DLD1 (cell line): ENCODE measurements around the gene LSAMP.

Source experiments
- in situ Hi-C: cut with HindIII; loops from 2 replicates; pipeline ENCODE4 v1.10.0; 2017; ENCODE audit warnings: low sequenced_read_pairs

Gene LSAMP

DNA sequence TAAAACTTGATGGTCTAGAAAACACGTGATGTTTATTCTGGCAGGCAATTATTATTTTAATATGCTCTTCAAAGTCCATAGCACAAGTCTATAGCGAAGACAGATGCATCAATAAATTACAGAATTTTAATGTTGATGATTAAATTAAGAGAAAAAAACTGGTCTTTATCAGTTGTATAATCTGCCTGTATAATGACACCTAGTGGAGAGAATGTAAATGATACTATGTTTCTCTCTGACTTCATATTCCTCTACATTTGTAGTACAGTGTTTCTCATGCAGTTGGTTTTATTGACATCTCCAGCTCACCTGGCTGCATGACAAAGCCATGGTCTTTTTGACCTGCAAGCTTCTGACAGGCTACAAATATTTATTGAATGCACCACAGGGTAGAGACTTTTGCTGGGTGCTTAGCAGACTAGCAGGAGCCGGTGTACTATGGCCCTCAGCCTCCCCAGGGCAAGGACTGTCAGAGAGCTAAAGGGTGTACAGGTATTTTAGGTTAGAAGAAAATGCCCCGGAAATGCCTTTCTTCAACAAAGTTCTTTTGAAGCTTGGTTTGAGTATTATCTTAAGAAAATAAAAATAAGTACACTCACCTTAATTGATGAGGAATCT lies 532.1 kb downstream of the LSAMP start:
- in situ Hi-C loops = no loop called here

DNA sequence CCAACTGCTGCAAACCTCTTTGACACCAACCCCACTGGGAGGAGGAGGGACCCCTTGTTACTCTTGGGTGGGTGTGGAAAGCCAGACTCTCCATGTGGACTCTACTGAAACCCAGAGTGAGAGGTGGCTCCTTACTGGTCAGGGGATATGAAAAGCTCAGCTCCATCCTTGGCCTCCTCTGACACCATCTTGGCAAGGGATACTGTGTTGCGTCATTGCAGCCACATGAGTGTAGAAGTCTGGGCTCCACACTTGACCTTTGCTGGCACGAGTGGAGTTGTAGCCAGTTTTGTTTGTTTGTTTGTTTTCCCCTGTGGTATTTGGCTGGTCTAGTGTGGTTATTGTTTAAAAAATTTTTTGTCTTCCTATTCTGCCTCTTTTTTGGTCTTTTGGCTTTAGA lies 532.9 kb downstream of the LSAMP start:
- in situ Hi-C loops = no loop called here

DNA sequence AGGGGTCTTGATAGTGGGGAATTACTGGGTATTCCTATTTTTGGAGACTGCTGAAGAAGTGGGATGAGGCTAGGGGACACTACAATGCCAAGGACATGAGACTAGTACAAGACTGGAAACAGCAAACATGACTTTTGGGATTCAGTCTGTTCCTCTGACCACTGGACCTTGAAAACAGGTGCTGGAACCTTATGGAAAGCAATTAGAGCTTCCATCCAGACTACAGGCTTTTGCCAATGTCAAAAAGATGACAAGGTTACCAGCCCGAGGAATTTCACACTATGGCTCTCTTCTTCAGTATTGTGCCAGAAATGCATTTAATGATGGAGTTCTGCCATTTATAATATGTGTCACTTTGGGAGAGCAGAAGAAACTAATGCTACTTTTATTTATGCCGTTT lies 539.4 kb downstream of the LSAMP start:
- in situ Hi-C loops = no loop called here

DNA sequence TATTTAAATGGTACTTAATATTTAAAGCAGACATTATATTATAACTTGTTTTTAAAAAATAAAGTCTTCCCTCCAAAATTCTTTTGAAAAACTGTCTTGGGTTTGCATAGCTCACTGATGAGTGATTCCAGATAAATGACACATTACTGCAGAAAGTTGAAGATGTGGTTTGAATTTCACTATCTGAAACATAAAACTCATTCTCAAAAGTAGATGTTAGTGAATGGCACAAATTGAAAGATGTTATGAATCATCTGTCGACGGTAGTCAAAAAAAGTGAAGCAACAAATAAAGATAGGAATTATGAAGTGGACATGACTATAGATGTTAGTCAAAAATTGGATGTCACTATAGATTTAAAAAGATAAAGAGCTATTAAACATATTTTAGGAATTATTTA lies 541.4 kb downstream of the LSAMP start:
- in situ Hi-C loops = no loop called here

DNA sequence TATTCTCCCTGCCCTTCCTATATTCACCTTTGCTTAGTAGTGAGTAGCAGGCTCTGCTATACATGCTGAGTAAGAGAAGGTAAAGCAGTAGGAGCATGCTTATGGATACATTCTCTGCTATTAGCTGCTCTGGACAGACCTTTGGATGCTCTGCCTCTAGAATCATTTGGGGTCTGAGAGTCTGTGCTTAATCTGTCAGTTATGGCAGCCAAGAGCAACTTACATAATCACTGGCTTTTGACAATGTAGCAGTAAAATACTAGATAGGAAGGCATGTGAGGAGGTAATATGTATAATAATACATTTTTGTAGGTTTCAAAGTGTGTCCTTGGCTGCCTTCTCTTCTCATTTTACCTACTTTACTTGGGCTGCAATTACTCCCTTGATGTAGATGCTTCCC lies 544.3 kb downstream of the LSAMP start:
- in situ Hi-C loops = no loop called here

DNA sequence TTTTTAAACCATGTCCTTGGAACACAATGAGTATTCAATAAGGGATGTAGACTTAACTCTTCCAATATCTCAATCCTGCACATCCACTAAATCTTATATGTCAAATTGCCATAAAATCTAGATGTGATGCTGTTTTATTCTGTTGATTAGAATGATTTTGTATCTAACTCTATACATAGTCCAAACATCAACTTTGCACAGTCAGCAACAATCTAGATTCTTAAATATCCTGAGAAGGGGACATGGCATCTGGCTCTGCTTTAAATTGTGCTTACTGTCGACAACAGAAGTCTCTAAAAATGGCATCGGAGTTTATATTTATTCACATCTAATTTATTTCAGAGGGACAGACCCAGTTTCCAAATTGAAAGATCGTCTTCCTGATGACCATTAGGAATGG lies 545.8 kb downstream of the LSAMP start:
- in situ Hi-C loops = no loop called here

DNA sequence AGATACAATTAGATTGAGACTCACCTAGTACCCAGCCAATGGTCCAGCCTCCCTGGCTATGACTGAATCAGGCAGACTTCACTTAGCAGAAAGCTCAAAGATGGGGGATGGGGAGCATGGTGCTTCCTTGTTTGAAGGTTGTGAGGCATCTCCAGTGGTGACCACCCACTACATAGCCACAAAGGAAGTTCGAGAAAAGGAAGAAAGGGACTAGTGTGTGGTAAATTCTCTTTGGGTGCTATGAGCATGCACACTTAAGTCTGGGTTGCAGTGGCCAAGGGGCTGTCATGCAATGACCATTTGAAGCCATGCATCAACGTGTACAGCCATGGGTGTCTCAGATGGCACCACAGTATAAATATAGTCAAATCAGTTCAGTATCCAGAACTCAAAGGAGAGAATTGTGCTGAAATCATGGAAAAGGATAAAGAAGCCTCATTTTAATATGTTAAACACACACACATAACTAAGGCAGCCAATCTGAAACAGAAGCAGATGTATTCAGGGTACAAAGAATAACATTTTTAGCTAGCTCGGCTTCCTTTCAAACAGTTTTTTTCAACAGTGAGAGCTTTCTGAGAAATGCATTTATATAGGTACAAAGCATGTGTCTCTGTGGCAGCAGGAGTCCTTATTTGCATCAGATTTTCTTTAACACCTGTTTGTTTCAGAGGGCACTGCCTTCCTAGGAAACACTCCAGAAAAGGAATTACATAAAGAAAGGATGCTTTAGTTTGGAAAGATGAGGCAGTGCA lies 546.5 kb downstream of the LSAMP start:
- in situ Hi-C loops = no loop called here

DNA sequence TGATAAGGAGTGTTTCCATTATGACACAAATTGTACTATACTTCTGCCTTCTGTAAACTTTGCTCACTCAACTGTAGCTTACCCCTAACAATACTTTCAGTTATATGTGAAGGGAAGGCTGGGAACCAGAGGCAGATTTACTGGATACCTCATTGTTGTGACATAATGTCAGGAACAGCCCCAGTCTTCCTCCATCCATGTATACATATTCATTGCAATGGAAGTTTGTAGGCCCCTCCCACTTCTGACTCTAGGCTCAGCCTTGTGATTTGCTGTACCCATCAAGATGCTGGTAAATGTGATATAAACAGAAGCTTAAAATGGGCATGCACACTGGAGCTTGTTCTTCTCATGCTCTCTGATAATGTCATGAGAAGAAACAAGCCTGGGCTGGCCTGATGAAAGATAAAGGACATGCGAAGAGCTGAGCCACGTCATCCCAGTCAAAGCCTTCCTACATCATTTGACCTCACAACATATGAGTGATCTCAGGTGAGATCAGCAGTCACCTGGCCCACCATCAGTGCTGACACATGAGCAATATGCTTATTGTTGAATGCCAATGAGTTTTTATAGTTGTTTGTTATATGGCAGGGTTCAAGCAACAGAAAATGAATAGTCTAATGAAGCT lies 554.2 kb downstream of the LSAMP start:
- in situ Hi-C loops = no loop called here

DNA sequence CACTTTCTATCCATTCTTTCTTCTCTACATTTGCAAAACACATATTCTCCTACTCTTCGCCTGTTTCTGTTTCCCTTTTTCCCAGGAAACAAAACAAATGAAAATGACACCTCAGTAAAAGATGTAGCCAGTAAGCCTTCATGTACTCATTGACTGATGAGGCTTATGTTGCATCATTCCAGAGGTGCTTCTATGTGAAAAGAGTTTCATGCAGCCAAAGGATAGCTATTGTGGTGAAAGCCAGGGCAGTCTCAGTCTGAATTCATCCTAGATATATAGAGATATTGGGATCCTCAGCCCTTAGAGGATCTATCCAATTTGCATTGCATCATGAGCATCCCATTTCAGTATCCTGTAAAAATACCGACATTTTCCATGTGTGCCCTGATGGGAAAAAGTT lies 554.7 kb downstream of the LSAMP start:
- in situ Hi-C loops = no loop called here

DNA sequence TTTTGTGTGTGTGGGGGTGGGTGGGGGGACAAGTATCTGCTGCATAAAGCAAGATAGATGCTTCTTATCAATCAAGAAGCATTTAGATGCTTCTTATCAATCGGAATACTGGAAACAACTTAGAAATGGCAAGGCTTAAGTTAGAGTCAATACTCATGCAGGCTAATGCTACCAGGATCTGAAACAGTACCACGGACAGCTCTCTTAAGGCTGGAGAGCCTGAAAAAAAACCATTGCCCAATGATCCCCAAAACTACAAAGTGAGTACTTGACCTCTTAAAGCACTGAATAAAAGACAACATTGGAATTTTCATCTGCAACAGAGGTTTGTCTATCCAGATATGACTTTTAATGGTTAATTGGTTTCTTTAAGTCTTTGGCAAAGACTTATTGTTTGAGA lies 559.7 kb downstream of the LSAMP start:
- in situ Hi-C loops = no loop called here

DNA sequence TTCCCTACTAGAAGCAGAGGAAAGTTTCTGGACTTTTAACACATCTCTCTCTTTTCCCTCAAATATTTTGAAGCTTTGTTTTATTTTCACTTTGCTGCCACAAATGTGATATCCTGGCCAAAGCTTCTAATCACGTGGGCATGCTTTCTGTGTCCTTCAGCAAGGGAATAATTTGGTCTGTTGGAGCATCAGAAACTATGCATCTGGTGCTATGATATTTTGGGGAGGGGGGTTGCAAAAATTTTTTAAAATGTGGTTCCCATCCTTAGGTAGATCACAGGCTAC lies 567.7 kb downstream of the LSAMP start:
- in situ Hi-C loops = no loop called here

DNA sequence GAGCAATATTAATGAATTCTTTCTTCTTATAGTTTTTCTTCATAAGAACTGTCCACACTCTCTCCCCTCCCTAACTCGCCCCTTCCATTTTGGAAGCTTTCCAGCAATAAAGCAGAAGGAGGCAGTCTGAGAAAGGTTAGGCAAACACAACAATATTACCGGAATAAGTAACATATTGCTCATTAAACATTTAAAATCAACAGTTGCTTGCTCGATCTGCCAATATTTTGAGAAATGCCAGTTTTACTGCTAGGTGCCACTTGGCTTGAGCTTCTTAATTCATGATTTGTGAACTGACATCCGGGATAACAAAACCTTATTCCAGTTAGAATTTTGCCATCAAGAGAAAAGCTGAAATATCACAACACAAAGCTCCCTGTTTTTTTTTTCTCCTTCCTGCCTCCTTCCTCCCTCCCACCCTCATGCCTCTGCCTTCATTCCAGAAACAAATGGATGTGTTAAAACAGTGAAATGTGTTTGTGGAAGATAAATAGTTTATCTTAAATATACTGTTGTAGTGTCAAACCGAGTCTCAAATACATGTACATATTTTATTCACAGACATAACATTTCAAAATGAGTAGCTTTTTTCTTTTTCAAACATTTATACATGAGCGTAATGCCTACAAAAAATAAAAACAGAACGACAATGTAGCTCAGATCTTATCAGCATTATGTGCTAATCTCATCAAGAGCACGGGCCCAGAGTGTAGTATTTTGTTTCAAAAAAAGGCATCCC lies 568.2 kb downstream of the LSAMP start:
- in situ Hi-C loops = no loop called here

DNA sequence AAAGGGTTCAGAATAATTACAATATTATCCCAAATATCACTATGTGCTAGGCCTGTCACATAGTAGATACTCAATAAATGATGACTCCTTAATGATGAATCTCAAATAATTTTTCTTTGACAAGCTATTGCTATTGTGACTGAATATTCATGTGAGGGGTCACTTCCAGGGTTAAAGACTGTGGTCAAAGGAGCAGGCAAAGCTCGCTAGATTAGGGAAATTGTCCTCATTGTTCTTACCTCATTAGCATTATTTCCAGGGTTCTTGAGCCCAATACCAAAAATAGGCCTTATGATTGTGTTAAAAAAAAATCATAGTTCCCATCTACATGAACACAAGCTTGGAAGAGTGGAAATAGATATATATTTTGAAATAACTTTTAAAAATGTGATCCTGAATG lies 569.8 kb downstream of the LSAMP start:
- in situ Hi-C loops = no loop called here

DNA sequence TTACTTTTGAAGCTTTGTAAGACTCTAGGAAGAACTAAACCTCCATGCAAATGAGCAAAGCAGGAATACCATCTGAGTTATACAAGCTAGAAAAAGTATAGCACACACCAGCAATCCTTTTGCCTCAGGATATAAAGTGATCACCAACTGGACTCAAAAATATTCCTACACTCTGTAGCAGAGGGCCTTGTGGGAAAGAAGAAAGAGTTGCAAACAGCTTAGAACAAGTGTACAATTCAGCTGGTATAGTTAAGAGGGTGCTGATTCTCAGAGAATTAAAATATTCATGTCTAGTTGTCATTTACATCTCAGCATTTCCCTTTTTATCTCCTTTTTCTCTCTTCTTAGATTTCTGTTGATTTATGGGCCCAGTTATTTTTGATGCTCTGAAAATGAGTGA lies 573.6 kb downstream of the LSAMP start:
- in situ Hi-C loops = no loop called here

DNA sequence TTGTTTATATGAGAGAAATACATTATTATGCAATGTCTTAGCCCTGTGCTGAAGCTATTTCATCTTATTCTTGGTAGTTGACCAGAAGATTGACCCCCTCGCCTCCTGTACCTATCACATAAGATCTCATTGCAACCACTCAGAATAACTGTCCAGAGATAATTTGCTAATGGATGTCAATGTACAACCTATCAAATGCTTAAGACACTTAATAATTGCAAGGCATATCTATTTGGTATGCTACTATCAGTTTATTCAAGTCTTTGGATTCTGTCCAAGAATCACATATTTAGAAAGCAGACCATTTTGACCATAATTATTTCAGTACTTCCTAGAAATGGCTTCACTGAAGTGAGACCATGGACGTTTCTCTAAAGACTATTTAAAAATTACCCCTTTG lies 580.4 kb downstream of the LSAMP start:
- in situ Hi-C loops = no loop called here

DNA sequence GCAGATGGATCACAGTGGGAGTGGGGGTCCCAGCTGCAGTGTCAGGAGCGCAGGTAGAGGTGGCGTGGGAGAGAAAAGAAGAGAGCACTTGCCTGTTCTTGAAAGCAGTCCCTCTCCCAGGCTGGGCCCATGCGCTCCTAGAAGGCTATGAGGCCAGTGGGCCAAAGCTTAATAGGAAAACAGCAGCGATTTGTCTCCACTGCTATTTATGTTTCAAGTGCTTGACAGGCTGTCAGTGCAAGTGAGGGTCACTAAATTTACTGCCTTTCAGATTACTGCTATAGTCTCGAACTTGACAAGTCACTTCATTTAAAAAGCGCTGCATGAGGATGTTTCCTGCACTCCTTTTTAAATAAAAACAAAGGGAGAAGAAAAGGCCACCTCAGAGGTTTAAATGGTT lies 582.4 kb downstream of the LSAMP start:
- in situ Hi-C loops = no loop called here

DNA sequence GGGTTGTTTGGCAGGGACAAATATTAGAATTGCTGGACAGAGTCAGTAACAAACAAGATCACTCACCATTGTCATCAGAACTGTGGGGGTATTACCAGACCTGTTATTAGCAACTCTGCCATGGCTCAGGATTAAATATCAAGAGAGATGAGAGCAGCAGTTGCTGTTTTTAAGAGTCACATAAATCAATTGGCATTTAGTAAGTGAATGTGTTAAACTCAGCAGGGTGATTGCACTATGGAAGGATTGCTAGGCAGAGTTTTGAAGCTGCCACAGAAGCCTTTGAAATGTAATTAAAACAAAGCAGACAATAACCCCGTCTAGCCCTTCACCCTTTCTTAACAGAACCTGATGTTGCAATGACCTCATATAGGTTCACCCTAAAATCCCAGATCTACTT lies 583.2 kb downstream of the LSAMP start:
- in situ Hi-C loops = no loop called here

DNA sequence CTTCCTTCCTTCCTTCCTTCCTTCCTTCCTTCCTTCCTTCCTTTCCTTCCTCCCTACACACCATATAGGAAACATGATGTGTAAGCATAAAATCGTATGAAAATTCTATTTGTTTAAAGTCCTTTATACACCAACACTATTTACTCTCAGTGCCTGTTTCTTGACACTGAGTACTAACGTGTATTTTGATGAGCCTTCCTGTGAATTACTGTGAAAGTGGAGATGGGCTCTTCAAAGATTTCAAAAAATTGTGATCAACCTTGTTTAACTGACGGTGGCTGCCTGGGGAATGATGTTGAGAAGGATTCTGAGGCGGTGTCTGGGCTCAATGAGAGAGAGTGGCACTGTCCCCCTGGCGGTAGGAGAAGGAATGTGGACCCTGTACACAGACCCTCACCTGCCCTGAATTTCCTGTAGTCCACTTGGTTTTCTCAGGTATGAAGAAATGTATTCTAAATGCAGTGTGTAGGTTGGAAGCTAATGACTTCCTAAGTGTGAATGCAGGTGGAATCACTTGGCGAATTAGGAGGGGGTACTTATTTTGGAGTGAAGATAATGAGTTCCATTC lies 584.0 kb downstream of the LSAMP start:
- in situ Hi-C loops = no loop called here

DNA sequence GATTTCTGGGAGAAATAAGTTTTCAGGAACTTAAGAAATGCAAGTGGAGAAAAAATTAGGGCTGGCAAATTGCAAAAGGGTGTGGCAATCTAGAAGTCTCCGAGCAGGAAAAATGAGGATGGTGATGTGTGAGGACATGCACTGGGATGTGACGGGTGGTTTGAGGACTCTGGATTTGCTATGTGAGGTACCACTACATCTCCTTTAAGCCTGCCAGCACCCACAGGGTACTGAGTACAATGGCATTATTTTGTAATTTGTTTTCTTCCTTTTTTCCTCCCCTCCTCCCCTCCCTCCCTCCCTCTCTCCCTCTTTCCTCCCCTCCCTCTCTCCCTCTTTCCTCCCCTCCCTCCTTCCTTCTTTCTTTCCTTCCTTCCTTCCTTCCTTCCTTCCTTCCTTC lies 584.5 kb downstream of the LSAMP start:
- in situ Hi-C loops = no loop called here

DNA sequence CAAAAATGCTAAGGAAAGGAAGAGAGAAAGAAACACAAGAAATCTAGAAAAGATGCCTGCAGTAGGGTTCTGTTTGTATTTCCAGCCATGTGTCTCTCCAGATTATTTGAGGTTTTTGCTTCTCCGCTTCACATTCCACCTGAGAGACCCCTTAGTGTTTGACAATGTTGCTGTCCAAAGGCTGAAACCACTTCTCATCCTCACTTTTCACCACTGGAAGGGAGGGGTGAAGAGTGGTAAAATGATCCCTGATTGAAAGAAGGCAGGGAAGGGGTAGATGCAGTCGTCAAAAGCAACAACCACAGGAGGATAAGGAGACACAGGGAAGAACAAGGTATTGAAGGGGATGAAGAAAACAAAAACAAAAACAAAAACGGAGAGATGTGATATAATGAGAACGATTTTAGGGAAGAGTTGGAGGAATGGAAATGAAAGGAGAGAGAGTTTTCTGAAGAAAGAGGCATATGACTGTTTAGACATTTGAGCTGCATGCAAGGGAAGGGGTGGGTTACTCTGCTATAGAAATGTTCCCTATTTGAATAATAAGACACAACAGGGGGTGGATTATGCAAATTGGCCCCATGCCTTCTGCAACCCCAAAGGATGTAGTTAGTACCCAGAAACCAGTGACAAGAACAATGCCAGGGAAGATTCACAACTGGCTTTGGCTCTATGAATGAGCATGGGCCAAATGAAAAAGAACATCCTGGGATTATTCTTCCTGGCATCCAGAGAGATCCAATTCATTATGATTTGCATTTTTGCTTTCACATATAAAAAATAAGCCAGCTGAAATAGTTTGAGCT lies 586.1 kb downstream of the LSAMP start:
- in situ Hi-C loops = no loop called here
